Measurements from ENCODE around the gene R3HCC1L. TPM values are rescaled to one million over a fixed set of nuclear protein-coding genes. Genes with fewer than 3 reads are reported as not detected.

The R3HCC1L gene
- total RNA-seq, 5 donors from 2014 or later (not counting 1 experiment from before 2014, with no cell fraction given) = 21.5 to 23.4 (median 22.6) TPM

- Mint-ChIP-seq H3K4me3 (no peak overlapping the region), H3K27ac (no peak overlapping the region), H3K27me3 (no peaks in the 10 kb centered on the region), H3K4me1 (peaks cover 44 to 63% (median 54%) of the 10 kb centered on the region in 3 donors), H3K9me3 (peaks cover 0 to 8% (median 7%) of the 10 kb centered on the region in 3 donors), H3K36me3 (peaks cover 70% of the 10 kb centered on the region)
- no peak overlapping the region for H3K4me3 ChIP-seq (ENCODE audit: control insufficient read depth in 1 of 2, extremely low read depth in 1 of 2, low read length in 1 of 2)
- no peak overlapping the region for H3K27ac ChIP-seq (ENCODE audit: low read length)
- DNase-seq (no peak), ATAC-seq (replicated peaks in 1 of 4) (no peak)
- no CpG with 5 or more reads among the region's 1 CpG for whole genome bisulfite sequencing (ENCODE audit: insufficient coverage)
- POLR2A ChIA-PET = no interaction called here
- H3K4me1 ChIP-seq (ENCODE audit: control insufficient read depth in 1 of 2, extremely low read depth in 1 of 2, insufficient read depth in 2 of 2, low read length in 2 of 2) = no peaks in the 10 kb centered on the region
- H3K9me3 ChIP-seq = no peaks in the 10 kb centered on the region
- no peaks in the 10 kb centered on the region for H3K27me3 ChIP-seq (replicated peaks in 1 of 2; ENCODE audit: control insufficient read depth in 2 of 2, extremely low read depth in 1 of 2, insufficient read depth in 2 of 2, low read length in 1 of 2)
- peaks cover 0 to 19% of the 10 kb centered on the region in 2 donors for H3K36me3 ChIP-seq (ENCODE audit: control insufficient read depth in 2 of 2, extremely low read depth in 1 of 2, insufficient read depth in 1 of 2, low read length in 1 of 2)
- CTCF ChIA-PET = no interaction called here
Measured at GRCh38 chr10:98212196-98212595, 77.7 kb downstream of the R3HCC1L start.

- H3K36me3 ChIP-seq (ENCODE audit: control insufficient read depth in 2 of 2, extremely low read depth in 1 of 2, insufficient read depth in 1 of 2, low read length in 1 of 2) = peaks cover 0 to 10% of the 10 kb centered on the region in 2 donors
- ATAC-seq (replicated peaks in 1 of 4) (no peak), DNase-seq (no peak)
- H3K4me3 ChIP-seq (ENCODE audit: control insufficient read depth in 1 of 2, extremely low read depth in 1 of 2, low read length in 1 of 2) = no peak overlapping the region
- no peak overlapping the region for H3K27ac Mint-ChIP-seq
- no peak overlapping the region for H3K4me3 Mint-ChIP-seq
- H3K36me3 Mint-ChIP-seq = peaks cover 72% of the 10 kb centered on the region
- peaks cover 54 to 62% (median 60%) of the 10 kb centered on the region in 3 donors for H3K4me1 Mint-ChIP-seq
- peaks cover 0 to 2% of the 10 kb centered on the region in 2 experiments for H3K4me1 ChIP-seq (ENCODE audit: control insufficient read depth in 1 of 2, extremely low read depth in 1 of 2, insufficient read depth in 2 of 2, low read length in 2 of 2)
- CTCF ChIA-PET = no interaction called here
- no peaks in the 10 kb centered on the region for H3K27me3 Mint-ChIP-seq
- no peak overlapping the region for H3K27ac ChIP-seq (ENCODE audit: low read length)
- H3K9me3 Mint-ChIP-seq = peaks cover 0 to 23% (median 12%) of the 10 kb centered on the region in 3 donors
- no CpG with 5 or more reads among the region's 1 CpG for WGBS (ENCODE audit: insufficient coverage)
- H3K9me3 ChIP-seq = peaks cover 5% of the 10 kb centered on the region
- H3K27me3 ChIP-seq (replicated peaks in 1 of 2; ENCODE audit: control insufficient read depth in 2 of 2, extremely low read depth in 1 of 2, insufficient read depth in 2 of 2, low read length in 1 of 2) = no peaks in the 10 kb centered on the region
- POLR2A ChIA-PET = no interaction called here
Measured at GRCh38 chr10:98213740-98214139, 79.3 kb downstream of the R3HCC1L start.

GRCh38 chr10:98215373-98215772 is 80.9 kb downstream of the R3HCC1L start:
- H3K4me3 ChIP-seq (ENCODE audit: control insufficient read depth in 1 of 2, extremely low read depth in 1 of 2, low read length in 1 of 2) = no peak overlapping the region
- peaks cover 5% of the 10 kb centered on the region for H3K9me3 ChIP-seq
- peaks cover 0 to 2% of the 10 kb centered on the region in 2 experiments for H3K4me1 ChIP-seq (ENCODE audit: control insufficient read depth in 1 of 2, extremely low read depth in 1 of 2, insufficient read depth in 2 of 2, low read length in 2 of 2)
- no peak overlapping the region for H3K27ac Mint-ChIP-seq
- ATAC-seq (replicated peaks in 1 of 4) (no peak), DNase-seq (no peak)
- H3K4me1 Mint-ChIP-seq = peaks cover 49 to 57% (median 51%) of the 10 kb centered on the region in 3 donors
- peaks cover 75% of the 10 kb centered on the region for H3K36me3 Mint-ChIP-seq
- H3K27ac ChIP-seq (ENCODE audit: low read length) = no peak overlapping the region
- no peaks in the 10 kb centered on the region for H3K36me3 ChIP-seq (ENCODE audit: control insufficient read depth in 2 of 2, extremely low read depth in 1 of 2, insufficient read depth in 1 of 2, low read length in 1 of 2)
- CTCF ChIA-PET = no interaction called here
- no peak overlapping the region for H3K4me3 Mint-ChIP-seq
- no peaks in the 10 kb centered on the region for H3K27me3 Mint-ChIP-seq
- H3K9me3 Mint-ChIP-seq = peaks cover 9 to 37% (median 22%) of the 10 kb centered on the region in 3 donors
- no peaks in the 10 kb centered on the region for H3K27me3 ChIP-seq (replicated peaks in 1 of 2; ENCODE audit: control insufficient read depth in 2 of 2, extremely low read depth in 1 of 2, insufficient read depth in 2 of 2, low read length in 1 of 2)
- WGBS (ENCODE audit: insufficient coverage) = no CpG with 5 or more reads among the region's 2 CpGs
- POLR2A ChIA-PET = no interaction called here

- H3K4me3 ChIP-seq (ENCODE audit: control insufficient read depth in 1 of 2, extremely low read depth in 1 of 2, low read length in 1 of 2) = no peak overlapping the region
- Mint-ChIP-seq H3K4me1 (peaks cover 28 to 36% (median 29%) of the 10 kb centered on the region in 3 donors), H3K27me3 (no peaks in the 10 kb centered on the region), H3K27ac (no peak overlapping the region), H3K4me3 (no peak overlapping the region), H3K36me3 (peaks cover 59% of the 10 kb centered on the region), H3K9me3 (peaks cover 9 to 37% (median 22%) of the 10 kb centered on the region in 3 donors)
- H3K9me3 ChIP-seq = peaks cover 5% of the 10 kb centered on the region
- H3K4me1 ChIP-seq (ENCODE audit: control insufficient read depth in 1 of 2, extremely low read depth in 1 of 2, insufficient read depth in 2 of 2, low read length in 2 of 2) = peaks cover 0 to 2% of the 10 kb centered on the region in 2 experiments
- DNase-seq (no peak), ATAC-seq (replicated peaks in 1 of 4) (no peak)
- WGBS (ENCODE audit: insufficient coverage) = no CpG with 5 or more reads among the region's 1 CpG
- H3K36me3 ChIP-seq (ENCODE audit: control insufficient read depth in 2 of 2, extremely low read depth in 1 of 2, insufficient read depth in 1 of 2, low read length in 1 of 2) = no peaks in the 10 kb centered on the region
- no peak overlapping the region for H3K27ac ChIP-seq (ENCODE audit: low read length)
- ChIA-PET CTCF (interaction anchor here in 1 of 2 donors (0.6 kb wide), 1 partner anchor 19 kb away, joined by 5 read pairs; no protein-coding TSS in a partner anchor), POLR2A (no interaction called here)
- H3K27me3 ChIP-seq (replicated peaks in 1 of 2; ENCODE audit: control insufficient read depth in 2 of 2, extremely low read depth in 1 of 2, insufficient read depth in 2 of 2, low read length in 1 of 2) = no peaks in the 10 kb centered on the region
Measured at GRCh38 chr10:98217801-98218200, 83.3 kb downstream of the R3HCC1L start.

- no peak overlapping the region for H3K27ac ChIP-seq (ENCODE audit: low read length)
- H3K27me3 ChIP-seq (replicated peaks in 1 of 2; ENCODE audit: control insufficient read depth in 2 of 2, extremely low read depth in 1 of 2, insufficient read depth in 2 of 2, low read length in 1 of 2) = no peaks in the 10 kb centered on the region
- ATAC-seq (replicated peaks in 1 of 4) (no peak), DNase-seq (no peak)
- Mint-ChIP-seq H3K4me3 (no peak overlapping the region), H3K9me3 (peaks cover 10 to 18% (median 13%) of the 10 kb centered on the region in 3 donors), H3K27ac (no peak overlapping the region), H3K4me1 (peaks cover 13 to 19% (median 19%) of the 10 kb centered on the region in 3 donors), H3K36me3 (peaks cover 54% of the 10 kb centered on the region), H3K27me3 (no peaks in the 10 kb centered on the region)
- WGBS (ENCODE audit: insufficient coverage) = 100% methylated on average over 6 of the region's 6 CpGs
- H3K4me3 ChIP-seq (ENCODE audit: control insufficient read depth in 1 of 2, extremely low read depth in 1 of 2, low read length in 1 of 2) = no peak overlapping the region
- no peaks in the 10 kb centered on the region for H3K9me3 ChIP-seq
- ChIA-PET CTCF (no interaction called here), POLR2A (no interaction called here)
- H3K36me3 ChIP-seq (ENCODE audit: control insufficient read depth in 2 of 2, extremely low read depth in 1 of 2, insufficient read depth in 1 of 2, low read length in 1 of 2) = no peaks in the 10 kb centered on the region
- no peaks in the 10 kb centered on the region for H3K4me1 ChIP-seq (ENCODE audit: control insufficient read depth in 1 of 2, extremely low read depth in 1 of 2, insufficient read depth in 2 of 2, low read length in 2 of 2)
Measured at GRCh38 chr10:98223874-98224273, 89.4 kb downstream of the R3HCC1L start.

- no peak for ATAC-seq (replicated peaks in 1 of 4)
- Histone ChIP-seq H3K4me1 (ENCODE audit: control insufficient read depth in 1 of 2, extremely low read depth in 1 of 2, insufficient read depth in 2 of 2, low read length in 2 of 2) (no peaks in the 10 kb centered on the region), H3K9me3 (no peaks in the 10 kb centered on the region), H3K27me3 (replicated peaks in 1 of 2; ENCODE audit: control insufficient read depth in 2 of 2, extremely low read depth in 1 of 2, insufficient read depth in 2 of 2, low read length in 1 of 2) (no peaks in the 10 kb centered on the region), H3K27ac (ENCODE audit: low read length) (no peak overlapping the region), H3K36me3 (ENCODE audit: control insufficient read depth in 2 of 2, extremely low read depth in 1 of 2, insufficient read depth in 1 of 2, low read length in 1 of 2) (no peaks in the 10 kb centered on the region), H3K4me3 (ENCODE audit: control insufficient read depth in 1 of 2, extremely low read depth in 1 of 2, low read length in 1 of 2) (no peak overlapping the region)
- no peak overlapping the region for H3K27ac Mint-ChIP-seq
- H3K9me3 Mint-ChIP-seq = peaks cover 4 to 12% (median 7%) of the 10 kb centered on the region in 3 donors
- H3K4me3 Mint-ChIP-seq = no peak overlapping the region
- no peak for DNase-seq
- H3K27me3 Mint-ChIP-seq = no peaks in the 10 kb centered on the region
- peaks cover 53% of the 10 kb centered on the region for H3K36me3 Mint-ChIP-seq
- ChIA-PET CTCF (no interaction called here), POLR2A (no interaction called here)
- WGBS (ENCODE audit: insufficient coverage) = no CpG with 5 or more reads among the region's 2 CpGs
- H3K4me1 Mint-ChIP-seq = peaks cover 19 to 21% (median 20%) of the 10 kb centered on the region in 3 donors
Measured at GRCh38 chr10:98224509-98224908, 90.1 kb downstream of the R3HCC1L start.

- H3K9me3 Mint-ChIP-seq = peaks cover 0 to 7% (median 3%) of the 10 kb centered on the region in 3 donors
- no peak for DNase-seq
Measured at GRCh38 chr10:98224996-98225395, 90.5 kb downstream of the R3HCC1L start.

More at GRCh38 chr10:98224996-98225395, 90.5 kb downstream of the R3HCC1L start:
- WGBS (ENCODE audit: insufficient coverage) = no CpG with 5 or more reads among the region's 1 CpG
- ChIA-PET CTCF (no interaction called here), POLR2A (no interaction called here)
- H3K36me3 ChIP-seq (ENCODE audit: control insufficient read depth in 2 of 2, extremely low read depth in 1 of 2, insufficient read depth in 1 of 2, low read length in 1 of 2) = no peaks in the 10 kb centered on the region
- H3K4me3 ChIP-seq (ENCODE audit: control insufficient read depth in 1 of 2, extremely low read depth in 1 of 2, low read length in 1 of 2) = no peak overlapping the region
- H3K36me3 Mint-ChIP-seq = peaks cover 49% of the 10 kb centered on the region
- no peaks in the 10 kb centered on the region for H3K27me3 Mint-ChIP-seq
- H3K27ac Mint-ChIP-seq = no peak overlapping the region
- no peaks in the 10 kb centered on the region for H3K4me1 ChIP-seq (ENCODE audit: control insufficient read depth in 1 of 2, extremely low read depth in 1 of 2, insufficient read depth in 2 of 2, low read length in 2 of 2)
- no peak overlapping the region for H3K27ac ChIP-seq (ENCODE audit: low read length)
- H3K4me3 Mint-ChIP-seq = no peak overlapping the region
- peaks cover 19 to 22% (median 21%) of the 10 kb centered on the region in 3 donors for H3K4me1 Mint-ChIP-seq
- ATAC-seq (replicated peaks in 1 of 4) = no peak
- H3K27me3 ChIP-seq (replicated peaks in 1 of 2; ENCODE audit: control insufficient read depth in 2 of 2, extremely low read depth in 1 of 2, insufficient read depth in 2 of 2, low read length in 1 of 2) = no peaks in the 10 kb centered on the region
- H3K9me3 ChIP-seq = no peaks in the 10 kb centered on the region

Measured in T-cell (primary cell).